ENCODE measurements around the gene RAP1GAP2. TPM values are rescaled to one million over a fixed set of nuclear protein-coding genes. Genes with fewer than 3 reads are reported as not detected.

RAP1GAP2 gene
- total RNA-seq, 3 donors from 2014 or later (not counting 1 experiment from before 2014, with no cell fraction given), result 274 to 418 (median 390) TPM

DNA sequence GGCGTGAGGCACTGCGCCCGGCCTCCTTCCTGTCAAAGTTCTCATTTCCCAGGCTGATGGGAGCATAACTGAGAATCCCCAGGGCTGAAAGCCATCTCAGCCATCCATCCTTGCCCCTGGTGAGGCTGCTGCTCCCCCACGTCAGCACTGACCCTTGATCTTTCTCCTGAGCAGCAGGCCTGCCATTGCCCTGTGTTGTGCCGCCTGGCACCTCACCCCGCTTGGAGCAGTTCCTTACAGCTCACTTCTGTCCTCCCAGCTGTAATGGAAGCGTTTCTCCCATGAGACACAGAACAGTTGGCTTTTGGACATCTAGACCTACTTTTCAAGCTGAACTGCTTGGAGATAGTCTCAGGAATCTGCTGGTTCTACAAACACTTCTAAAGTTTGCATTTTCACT lies 215.7 kb downstream of the RAP1GAP2 start:
- ATAC-seq (no peak), DNase-seq (no peak)
- intact Hi-C loops (cut with micrococcal nuclease), result loop anchor here (5.0 kb wide), 1 partner anchor 225 kb away; no protein-coding TSS in a partner anchor
- Histone ChIP-seq H3K36me3 (ENCODE audit: control insufficient read depth, insufficient read depth, low read length) (peaks cover 71% of the 10 kb centered on the region), H3K4me1 (ENCODE audit: control insufficient read depth, insufficient read depth, low read length) (no peaks in the 10 kb centered on the region), H3K4me3 (ENCODE audit: low read length) (no peak overlapping the region), H3K27ac (ENCODE audit: low read length) (no peak overlapping the region), H3K9me3 (ENCODE audit: control insufficient read depth, insufficient read depth, low read length) (no peaks in the 10 kb centered on the region), H3K27me3 (ENCODE audit: control insufficient read depth, insufficient read depth, low read length) (no peaks in the 10 kb centered on the region)
- TF ChIP-seq, protein P1, sequence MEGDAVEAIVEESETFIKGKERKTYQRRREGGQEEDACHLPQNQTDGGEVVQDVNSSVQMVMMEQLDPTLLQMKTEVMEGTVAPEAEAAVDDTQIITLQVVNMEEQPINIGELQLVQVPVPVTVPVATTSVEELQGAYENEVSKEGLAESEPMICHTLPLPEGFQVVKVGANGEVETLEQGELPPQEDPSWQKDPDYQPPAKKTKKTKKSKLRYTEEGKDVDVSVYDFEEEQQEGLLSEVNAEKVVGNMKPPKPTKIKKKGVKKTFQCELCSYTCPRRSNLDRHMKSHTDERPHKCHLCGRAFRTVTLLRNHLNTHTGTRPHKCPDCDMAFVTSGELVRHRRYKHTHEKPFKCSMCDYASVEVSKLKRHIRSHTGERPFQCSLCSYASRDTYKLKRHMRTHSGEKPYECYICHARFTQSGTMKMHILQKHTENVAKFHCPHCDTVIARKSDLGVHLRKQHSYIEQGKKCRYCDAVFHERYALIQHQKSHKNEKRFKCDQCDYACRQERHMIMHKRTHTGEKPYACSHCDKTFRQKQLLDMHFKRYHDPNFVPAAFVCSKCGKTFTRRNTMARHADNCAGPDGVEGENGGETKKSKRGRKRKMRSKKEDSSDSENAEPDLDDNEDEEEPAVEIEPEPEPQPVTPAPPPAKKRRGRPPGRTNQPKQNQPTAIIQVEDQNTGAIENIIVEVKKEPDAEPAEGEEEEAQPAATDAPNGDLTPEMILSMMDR (IDR thresholded peaks at IDR 0.05), result no peak
- H3K4me3 Mint-ChIP-seq, result no peak overlapping the region
- H3K36me3 Mint-ChIP-seq, result no peaks in the 10 kb centered on the region
- H3K27me3 Mint-ChIP-seq (ENCODE audit: low read depth in 2 of 2), result no peaks in the 10 kb centered on the region
- 97% methylated on average over 7 of the region's 7 CpGs for WGBS (ENCODE audit: insufficient coverage)
- H3K27ac Mint-ChIP-seq, result peak overlapping the region; percentile 53 to 72
- H3K9me3 Mint-ChIP-seq, result no peaks in the 10 kb centered on the region
- peaks cover 6 to 16% of the 10 kb centered on the region in 2 donors for H3K4me1 Mint-ChIP-seq

DNA sequence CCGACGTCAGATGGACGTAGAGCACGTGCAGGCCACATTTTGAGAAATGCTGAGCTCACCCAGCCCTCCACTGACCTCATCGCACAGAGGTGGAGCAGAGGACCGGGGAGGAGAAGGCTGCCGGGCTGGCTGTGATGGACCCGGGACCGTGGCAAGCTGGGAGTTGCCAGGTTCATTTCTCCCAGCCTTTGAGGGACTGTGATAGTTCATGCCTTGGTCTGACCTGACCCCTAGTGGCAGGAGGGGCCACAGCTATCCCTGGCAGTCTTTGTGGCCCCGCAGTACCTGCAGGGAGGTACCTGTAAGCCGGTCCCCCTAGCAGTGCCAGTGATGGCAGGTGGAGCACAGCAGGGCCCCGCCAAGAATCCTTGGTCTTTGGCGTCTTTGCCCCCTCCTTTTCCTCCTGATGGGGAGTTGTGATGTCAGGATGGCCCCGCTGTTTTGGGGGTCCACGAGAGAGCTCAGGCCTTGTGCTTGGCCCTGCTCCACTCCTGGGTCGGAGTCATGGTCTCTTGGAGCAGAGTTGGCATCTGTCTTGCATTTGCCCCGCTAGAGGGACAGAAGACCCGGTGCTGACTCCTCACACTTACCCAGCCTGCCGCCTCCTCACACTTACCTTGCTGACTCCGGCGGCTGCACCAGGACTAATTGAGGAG lies 216.8 kb downstream of the RAP1GAP2 start:
- DNase-seq, result peak in 1 of 2 donors; percentile 72
- ATAC-seq, result peak; percentile 60 to 73 (median 68)
- Mint-ChIP-seq H3K4me1 (peaks cover 0 to 6% of the 10 kb centered on the region in 2 donors), H3K36me3 (no peaks in the 10 kb centered on the region), H3K27me3 (ENCODE audit: low read depth in 2 of 2) (no peaks in the 10 kb centered on the region), H3K4me3 (no peak overlapping the region), H3K27ac (peak overlapping the region in 1 of 2 donors; percentile 69), H3K9me3 (no peaks in the 10 kb centered on the region)
- no peaks in the 10 kb centered on the region for H3K27me3 ChIP-seq (ENCODE audit: control insufficient read depth, insufficient read depth, low read length)
- TF ChIP-seq, protein P1 (IDR thresholded peaks at IDR 0.05), result peak; percentile 42
- no peak overlapping the region for H3K27ac ChIP-seq (ENCODE audit: low read length)
- H3K4me3 ChIP-seq (ENCODE audit: low read length), result no peak overlapping the region
- H3K9me3 ChIP-seq (ENCODE audit: control insufficient read depth, insufficient read depth, low read length), result no peaks in the 10 kb centered on the region
- H3K36me3 ChIP-seq (ENCODE audit: control insufficient read depth, insufficient read depth, low read length), result peaks cover 71% of the 10 kb centered on the region
- WGBS (ENCODE audit: insufficient coverage), result 83% methylated on average over 21 of the region's 21 CpGs
- intact Hi-C loops (cut with micrococcal nuclease), result loop anchor here (1.0 to 5.0 kb wide), 2 partner anchors 185 to 226 kb away; no protein-coding TSS in a partner anchor
- no peaks in the 10 kb centered on the region for H3K4me1 ChIP-seq (ENCODE audit: control insufficient read depth, insufficient read depth, low read length)

DNA sequence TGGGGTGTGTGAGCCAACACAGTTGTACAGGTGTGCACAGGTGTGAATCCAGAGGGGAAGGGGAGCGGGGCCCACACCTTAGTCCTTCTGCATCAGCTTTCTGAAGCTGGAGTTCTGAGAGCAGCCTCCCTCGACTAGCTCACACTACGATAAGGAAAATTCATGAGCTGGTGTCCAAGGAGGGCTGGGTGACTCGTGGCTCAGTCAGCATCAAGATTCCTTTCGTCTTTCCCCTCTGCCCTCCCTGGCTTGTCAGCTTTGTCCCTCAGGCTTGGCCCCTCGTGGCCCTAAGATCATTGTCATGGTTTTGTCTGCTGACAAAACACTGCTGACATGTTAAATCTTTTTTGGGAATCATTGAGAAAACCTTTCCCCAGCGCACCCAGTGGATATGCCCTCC lies 219.7 kb downstream of the RAP1GAP2 start:
- TF ChIP-seq, protein P1 (IDR thresholded peaks at IDR 0.05), result no peak
- H3K27me3 Mint-ChIP-seq (ENCODE audit: low read depth in 2 of 2), result no peaks in the 10 kb centered on the region
- peaks cover 71% of the 10 kb centered on the region for H3K36me3 ChIP-seq (ENCODE audit: control insufficient read depth, insufficient read depth, low read length)
- H3K27ac Mint-ChIP-seq, result peak overlapping the region in 1 of 2 donors; percentile 47
- ATAC-seq (no peak), DNase-seq (no peak)
- no peaks in the 10 kb centered on the region for H3K9me3 Mint-ChIP-seq
- peaks cover 5% of the 10 kb centered on the region for H3K36me3 Mint-ChIP-seq
- no peak overlapping the region for H3K4me3 Mint-ChIP-seq
- H3K4me1 Mint-ChIP-seq, result peaks cover 4 to 15% of the 10 kb centered on the region in 2 donors
- H3K9me3 ChIP-seq (ENCODE audit: control insufficient read depth, insufficient read depth, low read length), result no peaks in the 10 kb centered on the region
- H3K4me1 ChIP-seq (ENCODE audit: control insufficient read depth, insufficient read depth, low read length), result no peaks in the 10 kb centered on the region
- no peak overlapping the region for H3K4me3 ChIP-seq (ENCODE audit: low read length)
- 95% methylated on average over 7 of the region's 7 CpGs for whole genome bisulfite sequencing (ENCODE audit: insufficient coverage)
- intact Hi-C loops (cut with micrococcal nuclease), result no loop called here
- no peak overlapping the region for H3K27ac ChIP-seq (ENCODE audit: low read length)
- H3K27me3 ChIP-seq (ENCODE audit: control insufficient read depth, insufficient read depth, low read length), result no peaks in the 10 kb centered on the region

Measured in natural killer cell (primary cell).